H1 (cell line): ENCODE results near the gene CACNG4. TPM values are rescaled to one million over a fixed set of nuclear protein-coding genes. Genes with fewer than 3 reads are reported as not detected.

Experiments used
- CTCF ChIA-PET: fragments of 300-600 bp; sonication (Branson Sonifier 250); formaldehyde crosslinking; loops from one replicate; lab custom pipeline; 2021; ENCODE audit not compliant: partially characterized antibody; lab: Charles Lee
- POLR2A ChIA-PET: fragments of 300-600 bp; sonication (Branson Sonifier 250); formaldehyde crosslinking; loops from one replicate; lab custom pipeline; 2021; ENCODE audit warnings: inconsistent platforms; ENCODE audit not compliant: partially characterized antibody; lab: Charles Lee
- DNase-seq, 2 experiments: peaks; one replicate each; pipeline versions ENCODE4 v3.0.0 to v3.0.0-alpha.2; 2010 to 2022; ENCODE audit warnings: low spot score in 2 of 2, low read depth in 1 of 2, mixed read lengths in 1 of 2
- FAIRE-seq: peaks from 2 replicates; lab custom pipeline; 2011; peaks lifted over from hg19 to GRCh38; lab: Jason Lieb, UNC
- H2AFZ ChIP-seq: 2 replicates; pipeline ENCODE4 v1.8.1; 2012; ENCODE audit warnings: low read length, inconsistent platforms
- H2AK5ac ChIP-seq: 2 replicates; pipeline ENCODE4 v1.6.1; 2013; ENCODE audit warnings: low read depth, low read length
- H2BK120ac ChIP-seq: replicated peaks from 2 replicates; pipeline ENCODE3; 2013; ENCODE audit warnings: low read depth, low read length, inconsistent platforms
- H2BK12ac ChIP-seq: 2 replicates; pipeline ENCODE4 v1.6.1; 2013; ENCODE audit warnings: low read depth, low read length
- H2BK15ac ChIP-seq: 2 replicates; pipeline ENCODE4 v1.6.1; 2013; ENCODE audit warnings: low read length
- H2BK20ac ChIP-seq: 2 replicates; pipeline ENCODE4 v1.6.1; 2013; ENCODE audit warnings: low read length
- H2BK5ac ChIP-seq: 2 replicates; pipeline ENCODE4 v1.6.1; 2013; ENCODE audit warnings: low read depth, low read length
- H3K14ac ChIP-seq: 2 replicates; pipeline ENCODE4 v1.6.1; 2013; ENCODE audit warnings: inconsistent platforms; ENCODE audit not compliant: insufficient read length
- H3K18ac ChIP-seq: 2 replicates; pipeline ENCODE4 v1.6.1; 2013; ENCODE audit warnings: low read length; ENCODE audit errors: extremely low read depth
- H3K23ac ChIP-seq: 2 replicates; pipeline ENCODE4 v1.6.1; 2013; ENCODE audit warnings: inconsistent platforms; ENCODE audit not compliant: insufficient read length
- H3K23me2 ChIP-seq: 2 replicates; pipeline ENCODE4 v1.6.1; 2013; ENCODE audit warnings: low read depth, low read length
- H3K27ac ChIP-seq: 2 replicates; pipeline ENCODE4 v1.6.1; 2011; ENCODE audit warnings: low read depth, low read length, inconsistent platforms
- H3K27me3 ChIP-seq, 4 experiments: replicated peaks in 1 of 4; 1 replicate in 1 of 4; 2 replicates in 3 of 4; pipeline versions ENCODE4 v1.6.1 to v1.8.1; 2011 to 2013; ENCODE audit warnings: low read length in 3 of 4, mild to moderate bottlenecking in 3 of 4, inconsistent platforms in 2 of 4, mixed read lengths in 2 of 4, moderate library complexity in 1 of 4; ENCODE audit not compliant: control insufficient read depth in 3 of 4, insufficient read depth in 3 of 4; ENCODE audit errors: extremely low read depth in 1 of 4
- H3K36me3 ChIP-seq, 4 experiments: 2 replicates each; pipeline versions ENCODE4 v1.6.1 to v1.8.1; 2011 to 2013; ENCODE audit warnings: mild to moderate bottlenecking in 4 of 4, low read length in 3 of 4, moderate library complexity in 2 of 4, control low read depth in 1 of 4, inconsistent platforms in 1 of 4; ENCODE audit not compliant: insufficient read depth in 4 of 4, control insufficient read depth in 2 of 4
- H3K4ac ChIP-seq: replicated peaks from 2 replicates; pipeline ENCODE3; 2013; ENCODE audit warnings: low read length, low read depth, mixed read lengths, inconsistent platforms; ENCODE audit not compliant: insufficient read length
- H3K4me1 ChIP-seq, 4 experiments: replicated peaks in 1 of 4; 1 replicate in 1 of 4; 2 replicates in 3 of 4; pipeline versions ENCODE4 v1.6.1 to v1.8.1; 2011 to 2013; ENCODE audit warnings: low read length in 3 of 4, inconsistent platforms in 2 of 4, mixed read lengths in 1 of 4; ENCODE audit not compliant: insufficient read depth in 4 of 4, control insufficient read depth in 3 of 4
- H3K4me2 ChIP-seq, 2 experiments: 2 replicates each; pipeline versions ENCODE4 v1.6.1 to v1.8.1; 2011 to 2013; ENCODE audit warnings: low read depth in 2 of 2, low read length in 2 of 2, control low read depth in 1 of 2, inconsistent platforms in 1 of 2, mild to moderate bottlenecking in 1 of 2; ENCODE audit not compliant: insufficient read depth in 1 of 2
- H3K4me3 ChIP-seq, 4 experiments: fragments of 200-600, 300-600 bp in 1 of 4; sonication (generic), shearing (Covaris generic), sonication (Bioruptor Twin) in 1 of 4; 2 replicates each; pipeline versions ENCODE4 v1.5.1 to v1.8.1; 2011 to 2016; ENCODE audit warnings: low read length in 4 of 4, low read depth in 3 of 4, control low read depth in 2 of 4, inconsistent platforms in 2 of 4, mild to moderate bottlenecking in 2 of 4, mixed read lengths in 1 of 4, moderate library complexity in 1 of 4; ENCODE audit not compliant: insufficient read depth in 2 of 4; ENCODE audit errors: extremely low read depth in 1 of 4
- H3K56ac ChIP-seq: replicated peaks from 2 replicates; pipeline ENCODE3; 2013; ENCODE audit warnings: low read depth, mild to moderate bottlenecking, mixed read lengths, low read length, inconsistent platforms; ENCODE audit not compliant: insufficient read length
- H3K79me1 ChIP-seq: 2 replicates; pipeline ENCODE4 v1.6.1; 2013; ENCODE audit warnings: low read depth, low read length, control low read depth
- H3K79me2 ChIP-seq, 2 experiments: 2 replicates each; pipeline versions ENCODE4 v1.6.1 to v1.8.1; 2012 to 2013; ENCODE audit warnings: low read length in 2 of 2, mild to moderate bottlenecking in 2 of 2, inconsistent platforms in 1 of 2; ENCODE audit not compliant: insufficient read depth in 2 of 2, control insufficient read depth in 1 of 2
- H3K9ac ChIP-seq, 4 experiments: replicated peaks in 1 of 4; 1 replicate in 1 of 4; 2 replicates in 3 of 4; pipeline versions ENCODE4 v1.6.1 to v1.8.1; 2011 to 2013; ENCODE audit warnings: low read depth in 3 of 4, low read length in 3 of 4, control low read depth in 2 of 4, mild to moderate bottlenecking in 2 of 4, moderate library complexity in 2 of 4, inconsistent platforms in 1 of 4; ENCODE audit errors: extremely low read depth in 1 of 4
- H3K9me3 ChIP-seq, 2 experiments: 2 replicates each; pipeline versions ENCODE4 v1.6.1 to v1.8.1; 2012 to 2013; ENCODE audit warnings: mild to moderate bottlenecking in 2 of 2, moderate library complexity in 2 of 2, control low read depth in 1 of 2, inconsistent platforms in 1 of 2, low read depth in 1 of 2, low read length in 1 of 2, mixed read lengths in 1 of 2; ENCODE audit not compliant: insufficient read depth in 2 of 2
- H4K20me1 ChIP-seq, 2 experiments: replicated peaks in 1 of 2; 2 replicates each; pipeline versions ENCODE3 to v1.8.1; 2011 to 2013; ENCODE audit warnings: inconsistent platforms in 2 of 2, low read length in 2 of 2, mild to moderate bottlenecking in 1 of 2; ENCODE audit not compliant: insufficient read depth in 2 of 2, control insufficient read depth in 1 of 2
- H4K5ac ChIP-seq: 2 replicates; pipeline ENCODE4 v1.6.1; 2013; ENCODE audit warnings: low read length, low read depth, mixed read lengths, inconsistent platforms; ENCODE audit not compliant: insufficient read length
- H4K8ac ChIP-seq: 2 replicates; pipeline ENCODE4 v1.8.0; 2013; ENCODE audit warnings: mild to moderate bottlenecking, moderate library complexity, low read length, inconsistent platforms; ENCODE audit not compliant: insufficient read depth; ENCODE audit errors: extremely low read depth
- H4K91ac ChIP-seq: replicated peaks from 2 replicates; pipeline ENCODE3; 2013; ENCODE audit warnings: low read length, mixed read lengths, inconsistent platforms; ENCODE audit not compliant: insufficient read length
- BACH1 ChIP-seq: IDR thresholded peaks from 2 replicates; pipeline ENCODE4 v1.6.1; 2012; ENCODE audit warnings: low read length, improper control_type of control experiment
- JUND ChIP-seq: IDR thresholded peaks from 2 replicates; pipeline ENCODE4 v1.6.1; 2011; ENCODE audit warnings: mild to moderate bottlenecking, improper control_type of control experiment, low read length
- MAFK ChIP-seq: IDR thresholded peaks from 2 replicates; pipeline ENCODE4 v1.6.1; 2012; ENCODE audit warnings: low read depth, mild to moderate bottlenecking, improper control_type of control experiment, low read length
- SP1 ChIP-seq: IDR thresholded peaks from 2 replicates; pipeline ENCODE4 v1.6.1; 2011; ENCODE audit warnings: low read depth, low read length
- ZNF274 ChIP-seq: IDR thresholded peaks from 2 replicates; pipeline ENCODE4 v1.7.0; 2012; ENCODE audit warnings: low read length, borderline replicate concordance; ENCODE audit errors: extremely low read depth
- WGBS, 2 experiments: shearing (Covaris generic) in 1 of 2; methylation state at CpG; one replicate each; pipeline versions ENCODE4 v1.1.6 to v1.1.7; 2013 to 2015; ENCODE audit warnings: low lambda C conversion rate in 2 of 2, mixed read lengths in 2 of 2, inconsistent platforms in 1 of 2, low coverage in 1 of 2, missing lambda C conversion rate in 1 of 2; ENCODE audit not compliant: insufficient replicate concordance in 2 of 2, insufficient coverage in 1 of 2, insufficient read length in 1 of 2; ENCODE audit errors: extremely low coverage in 1 of 2, missing lambda C conversion rate in 1 of 2; 5-methylcytosine and 5-hydroxymethylcytosine counted together
- polyA plus RNA-seq, 7 experiments: library from polyadenylated mRNA; depleted of rRNA in 3 of 7; stranded (reverse) in 5 of 7; unstranded in 2 of 7; fragments of >200 nt in 5 of 7; fragments of 200-250 nt in 2 of 7; gene quantifications; 1 replicate in 5 of 7; 2 replicates in 1 of 7; 4 replicates in 1 of 7; pipeline versions ENCODE4 v1.2.1 to v1.2.3, GENCODE V29; 2011 to 2013; ENCODE audit warnings: missing spikeins in 2 of 7, mixed read lengths in 2 of 7
- total RNA-seq: library from RNA; stranded (reverse); fragmentation: NEBNext Ultra II Directional; extraction: Animal tissue kit (Norgen Biotek cat#: 25700); gene quantifications from 2 replicates; pipeline ENCODE4 v1.2.1, GENCODE V29; 2021
- TF ChIP-seq, protein P1 (sequence below): IDR thresholded peaks from 2 replicates; pipeline ENCODE4 v1.6.1; 2011; ENCODE audit warnings: low read length, improper control_type of control experiment

CACNG4 gene
- total and polyA plus RNA-seq, 2 of the 8 experiments (the other 6 are each of a cell fraction or from before 2014, with no cell fraction given): 3.6 to 5.6 TPM

GRCh38 chr17:66952031-66952524 is 12.4 kb upstream of the CACNG4 start:
- Histone ChIP-seq H3K9ac (peak overlapping the region in 1 of 4 experiments; percentile 26; a peak in 1 of 7 replicates), H3K56ac (no peak overlapping the region), H3K23ac (no peak overlapping the region), H3K36me3 (no peaks in the 10 kb centered on the region), H4K5ac (no peak overlapping the region), H3K4me1 (peaks cover 8 to 18% (median 14%) of the 10 kb centered on the region in 4 experiments), H3K14ac (no peak overlapping the region), H2BK15ac (no peak overlapping the region; the same call in 1 of the 2 replicates), H4K8ac (no peak overlapping the region), H4K20me1 (no peaks in the 10 kb centered on the region), H3K4me3 (no peak overlapping the region), H3K9me3 (no peaks in the 10 kb centered on the region), H3K23me2 (0 out of 2 replicates have a peak, but pooled peaks cover 3% of the 10 kb centered on the region), H3K79me1 (no peaks in the 10 kb centered on the region), H3K27ac (peak overlapping the region; percentile 34; the same call in 1 of the 2 replicates), H2AFZ (no peak overlapping the region), H3K4me2 (peak overlapping the region; percentile 7 to 54; a peak in 1 of 4 replicates), H2BK20ac (peak overlapping the region; percentile 94), H3K18ac (peak overlapping the region; percentile 84; the same call in 1 of the 2 replicates), H2BK5ac (peak overlapping the region; percentile 87), H3K4ac (no peak overlapping the region), H3K79me2 (no peaks in the 10 kb centered on the region), H2BK120ac (no peak overlapping the region), H3K27me3 (peaks cover 0 to 2% (median 0%) of the 10 kb centered on the region in 4 experiments; a peak in 1 of 7 replicates), H4K91ac (peak overlapping the region; percentile 78), H2BK12ac (peak overlapping the region; percentile 91), H2AK5ac (peak overlapping the region; percentile 88; the same call in 1 of the 2 replicates)
- TF ChIP-seq JUND (peak; percentile 88), SP1 (0 out of 2 replicates have a peak, but pooled peaks have one; percentile 18), BACH1 (peak; percentile 78), MAFK (peak; percentile 71; the same call in 1 of the 2 replicates), ZNF274 (no peak)
- TF ChIP-seq, protein P1, sequence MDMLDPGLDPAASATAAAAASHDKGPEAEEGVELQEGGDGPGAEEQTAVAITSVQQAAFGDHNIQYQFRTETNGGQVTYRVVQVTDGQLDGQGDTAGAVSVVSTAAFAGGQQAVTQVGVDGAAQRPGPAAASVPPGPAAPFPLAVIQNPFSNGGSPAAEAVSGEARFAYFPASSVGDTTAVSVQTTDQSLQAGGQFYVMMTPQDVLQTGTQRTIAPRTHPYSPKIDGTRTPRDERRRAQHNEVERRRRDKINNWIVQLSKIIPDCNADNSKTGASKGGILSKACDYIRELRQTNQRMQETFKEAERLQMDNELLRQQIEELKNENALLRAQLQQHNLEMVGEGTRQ: no peak
- DNase-seq: peak in 1 of 2 experiments; percentile 83
- ChIA-PET CTCF (interaction anchor here (0.6 to 2.2 kb wide), 12 partner anchors 8 to 215 kb away, joined by 3 to 5 read pairs (median 4); no protein-coding TSS in a partner anchor), POLR2A (interaction anchor here (0.6 to 1.2 kb wide), 2 partner anchors 8 to 11 kb away, joined by 5 to 6 read pairs; no protein-coding TSS in a partner anchor)
- peak; percentile 32 for FAIRE-seq
- WGBS, 2 experiments: 47% methylated on average over 10 of the region's 10 CpGs; no CpG with 5 or more reads in 1 of the 2 experiments
